Measurements from ENCODE around the gene NDEL1.

NDEL1 gene

GRCh38 chr17:8490256-8491023, 54.8 kb downstream of the NDEL1 start:
- Histone ChIP-seq H3K27ac (ENCODE audit: extremely low read depth, low read depth, low read length) (no peak overlapping the region), H3K9me3 (ENCODE audit: control insufficient read depth, insufficient read depth, low read depth, low read length) (no peaks in the 10 kb centered on the region), H3K4me1 (ENCODE audit: control insufficient read depth, insufficient read depth, low read length) (no peaks in the 10 kb centered on the region), H3K36me3 (ENCODE audit: control insufficient read depth in 2 of 2, insufficient read depth in 1 of 2, low read length in 2 of 2) (peaks cover 76 to 100% of the 10 kb centered on the region in 2 experiments), H3K4me3 (ENCODE audit: low read depth, low read length) (no peak overlapping the region)
- CTCF ChIA-PET: no interaction called here
- TF ChIP-seq ZNF501 (tag by site-specific recombination; IDR thresholded peaks at IDR 0.05) (no peak), ZNF341 (tag by site-specific recombination; IDR thresholded peaks at IDR 0.05; ENCODE audit: low read depth) (no peak), ZSCAN4 (tag by site-specific recombination; IDR thresholded peaks at IDR 0.05) (no peak), AEBP2 (tag by site-specific recombination; IDR thresholded peaks at IDR 0.05; ENCODE audit: borderline replicate concordance) (no peak)
- POLR2A ChIA-PET: no interaction called here

GRCh38 chr17:8492121-8492520, 56.4 kb downstream of the NDEL1 start:
- no peaks in the 10 kb centered on the region for H3K4me1 ChIP-seq (ENCODE audit: control insufficient read depth, insufficient read depth, low read length)
- no peaks in the 10 kb centered on the region for H3K9me3 ChIP-seq (ENCODE audit: control insufficient read depth, insufficient read depth, low read depth, low read length)
- POLR2A ChIA-PET: interaction anchor here (0.8 kb wide), 1 partner anchor 139 kb away, joined by 3 read pairs; no protein-coding TSS in a partner anchor
- H3K4me3 ChIP-seq (ENCODE audit: low read depth, low read length): no peak overlapping the region
- CTCF ChIA-PET: interaction anchor here (0.9 to 1.2 kb wide), 2 partner anchors 9 to 82 kb away, joined by 3 to 4 read pairs; no protein-coding TSS in a partner anchor
- TF ChIP-seq ZNF701 (tag by site-specific recombination; IDR thresholded peaks at IDR 0.05): no peak
- TF ChIP-seq ZNF560 (tag by site-specific recombination; IDR thresholded peaks at IDR 0.05; ENCODE audit: borderline replicate concordance): no peak
- TF ChIP-seq ZNF645 (tag by site-specific recombination; IDR thresholded peaks at IDR 0.05): no peak
- no peak for TF ChIP-seq ELK4 (IDR thresholded peaks at IDR 0.05; ENCODE audit: borderline replicate concordance, low read depth, low read length)
- no peak for TF ChIP-seq ZNF692 (tag by site-specific recombination; IDR thresholded peaks at IDR 0.05)
- TF ChIP-seq ZNF518A (tag by site-specific recombination; conservative IDR thresholded peaks at IDR 0.05; ENCODE audit: low read depth): no peak
- no peak for TF ChIP-seq ZNF221 (tag by site-specific recombination; IDR thresholded peaks at IDR 0.05; ENCODE audit: borderline replicate concordance)
- no peak for TF ChIP-seq ZNF335 (tag by site-specific recombination; conservative IDR thresholded peaks at IDR 0.05)
- no peak for TF ChIP-seq ZXDB (tag by site-specific recombination; IDR thresholded peaks at IDR 0.05)
- no peak for TF ChIP-seq ZNF23 (tag by site-specific recombination; IDR thresholded peaks at IDR 0.05; ENCODE audit: borderline replicate concordance)
- no peak for TF ChIP-seq ZNF677 (tag by site-specific recombination; IDR thresholded peaks at IDR 0.05)
- TF ChIP-seq ZNF626 (tag by site-specific recombination; IDR thresholded peaks at IDR 0.05): no peak
- no peak for TF ChIP-seq ZNF133 (tag by site-specific recombination; IDR thresholded peaks at IDR 0.05)
- TF ChIP-seq ZNF76 (tag by site-specific recombination; IDR thresholded peaks at IDR 0.05; ENCODE audit: borderline replicate concordance, low read depth): no peak
- peaks cover 68 to 98% of the 10 kb centered on the region in 2 experiments for H3K36me3 ChIP-seq (ENCODE audit: control insufficient read depth in 2 of 2, insufficient read depth in 1 of 2, low read length in 2 of 2)
- H3K27ac ChIP-seq (ENCODE audit: extremely low read depth, low read depth, low read length): no peak overlapping the region

All from HEK293 (cell line).